HepG2 (cell line): ENCODE data around the gene TMEM198. TPM values are rescaled to one million over a fixed set of nuclear protein-coding genes. Genes with fewer than 3 reads are reported as not detected.

ENCODE experiments used
- ARNT2 ChIP-seq: sonication (generic); formaldehyde crosslinking; IDR thresholded peaks from 2 replicates; pipeline ENCODE4 v1.8.0; 2022; ENCODE audit warnings: mild to moderate bottlenecking, low read depth, missing genetic modification reagents, moderate library complexity
- ERF ChIP-seq: IDR thresholded peaks from 2 replicates; pipeline ENCODE4 v1.6.1; 2018; ENCODE audit warnings: missing biosample characterization, missing genetic modification reagents
- GMEB1 ChIP-seq: sonication (generic); formaldehyde crosslinking; IDR thresholded peaks from 2 replicates; pipeline ENCODE4 v1.5.1; 2020; ENCODE audit warnings: missing genetic modification reagents, mild to moderate bottlenecking, borderline replicate concordance
- NFKBIZ ChIP-seq: IDR thresholded peaks from 2 replicates; pipeline ENCODE4 v1.6.1; 2018; ENCODE audit warnings: missing genetic modification reagents, missing compliant biosample characterization
- RXRA ChIP-seq: sonication (generic); formaldehyde crosslinking; IDR thresholded peaks from 2 replicates; pipeline ENCODE4 v1.5.1; 2020; ENCODE audit warnings: missing genetic modification reagents
- TEAD3 ChIP-seq: optimal IDR thresholded peaks from 2 replicates; pipeline ENCODE3; 2016; ENCODE audit warnings: borderline replicate concordance
- ZBTB25 ChIP-seq: IDR thresholded peaks from 2 replicates; pipeline ENCODE4 v1.6.1; 2018; ENCODE audit warnings: missing genetic modification reagents
- ZNF292 ChIP-seq: sonication (generic); formaldehyde crosslinking; IDR thresholded peaks from 2 replicates; pipeline ENCODE4 v1.8.1; 2022; ENCODE audit warnings: mild to moderate bottlenecking, low read depth, missing genetic modification reagents, borderline replicate concordance
- ZNF329 ChIP-seq: sonication (generic); formaldehyde crosslinking; IDR thresholded peaks from 2 replicates; pipeline ENCODE4 v1.9.0; 2021; ENCODE audit warnings: low read depth, mild to moderate bottlenecking, missing genetic modification reagents
- ZNF552 ChIP-seq: sonication (generic); formaldehyde crosslinking; IDR thresholded peaks from 2 replicates; pipeline ENCODE4 v1.9.0; 2022; ENCODE audit warnings: missing genetic modification reagents, mild to moderate bottlenecking, borderline replicate concordance
- ZNF740 ChIP-seq: sonication (generic); formaldehyde crosslinking; IDR thresholded peaks from 2 replicates; pipeline ENCODE4 v1.4.0; 2020; ENCODE audit warnings: missing genetic modification reagents
- ZNF776 ChIP-seq: sonication (generic); formaldehyde crosslinking; IDR thresholded peaks from 2 replicates; pipeline ENCODE4 v1.4.0; 2020; ENCODE audit warnings: mild to moderate bottlenecking, missing genetic modification reagents
- ZXDC ChIP-seq: sonication (generic); formaldehyde crosslinking; IDR thresholded peaks from 2 replicates; pipeline ENCODE4 v1.5.0; 2020; ENCODE audit warnings: mild to moderate bottlenecking, missing genetic modification reagents
- polyA plus RNA-seq, 8 experiments: library from polyadenylated mRNA; depleted of rRNA in 3 of 8; stranded (reverse) in 7 of 8; unstranded in 1 of 8; fragments of >200 nt; fragmentation: Illumina TruSeq in 4 of 8; extraction: Trizol in 4 of 8; gene quantifications; 2 replicates each; pipeline versions ENCODE4 v1.2.1 to v1.2.3, GENCODE V29; 2011 to 2016; ENCODE audit warnings: low read depth in 4 of 8, missing spikeins in 1 of 8, mixed read lengths in 1 of 8; ENCODE audit not compliant: insufficient read depth in 1 of 8
- total RNA-seq, 5 experiments: library from RNA; depleted of rRNA; stranded (reverse); fragments of >200 nt; fragmentation: Illumina TruSeq; extraction: Trizol; gene quantifications; 2 replicates each; pipeline ENCODE4 v1.2.3, GENCODE V29; 2016; ENCODE audit warnings: low read depth in 1 of 5
- TF ChIP-seq, protein P1 (sequence below): sonication (generic); formaldehyde crosslinking; IDR thresholded peaks from 2 replicates; pipeline ENCODE4 v1.5.1; 2020; ENCODE audit warnings: mild to moderate bottlenecking, missing genetic modification reagents, moderate library complexity
- TF ChIP-seq, protein P2 (sequence below): fragments of 450-650 bp; IDR thresholded peaks from 2 replicates; pipeline ENCODE4 v1.6.1; 2016
- TF ChIP-seq, protein P3 (sequence below): sonication (generic); formaldehyde crosslinking; IDR thresholded peaks from 2 replicates; pipeline ENCODE4 v1.4.0; 2020; ENCODE audit warnings: mild to moderate bottlenecking, missing genetic modification reagents

The TMEM198 gene
- total and polyA plus RNA-seq, 2 of the 13 experiments (the other 11 are each of a cell fraction or from before 2014, with no cell fraction given), result 17.3 to 23.5 TPM

GRCh38 chr2:219545943-219546352, 2.1 kb downstream of the TMEM198 start (continued):
- TF ChIP-seq, protein P1, sequence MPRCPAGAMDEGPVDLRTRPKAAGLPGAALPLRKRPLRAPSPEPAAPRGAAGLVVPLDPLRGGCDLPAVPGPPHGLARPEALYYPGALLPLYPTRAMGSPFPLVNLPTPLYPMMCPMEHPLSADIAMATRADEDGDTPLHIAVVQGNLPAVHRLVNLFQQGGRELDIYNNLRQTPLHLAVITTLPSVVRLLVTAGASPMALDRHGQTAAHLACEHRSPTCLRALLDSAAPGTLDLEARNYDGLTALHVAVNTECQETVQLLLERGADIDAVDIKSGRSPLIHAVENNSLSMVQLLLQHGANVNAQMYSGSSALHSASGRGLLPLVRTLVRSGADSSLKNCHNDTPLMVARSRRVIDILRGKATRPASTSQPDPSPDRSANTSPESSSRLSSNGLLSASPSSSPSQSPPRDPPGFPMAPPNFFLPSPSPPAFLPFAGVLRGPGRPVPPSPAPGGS, result no peak
- TF ChIP-seq ZBTB25 (CRISPR knock-in tag) (peak; percentile 81; the same call in 1 of the 2 replicates), ERF (CRISPR knock-in tag) (peak; percentile 79), ZNF329 (CRISPR knock-in tag) (no peak), ZNF552 (CRISPR knock-in tag) (no peak), ZNF740 (CRISPR knock-in tag) (no peak), ZNF776 (CRISPR knock-in tag) (no peak), ARNT2 (CRISPR knock-in tag) (no peak), ZNF292 (CRISPR knock-in tag) (no peak), TEAD3 (CRISPR knock-in tag) (peak; percentile 85), GMEB1 (peak; percentile 32; the same call in 1 of the 2 replicates), RXRA (peak; percentile 69; the same call in 1 of the 2 replicates), NFKBIZ (CRISPR knock-in tag) (peak; percentile 89; the same call in 1 of the 2 replicates), ZXDC (CRISPR knock-in tag) (no peak)
- TF ChIP-seq, protein P2, sequence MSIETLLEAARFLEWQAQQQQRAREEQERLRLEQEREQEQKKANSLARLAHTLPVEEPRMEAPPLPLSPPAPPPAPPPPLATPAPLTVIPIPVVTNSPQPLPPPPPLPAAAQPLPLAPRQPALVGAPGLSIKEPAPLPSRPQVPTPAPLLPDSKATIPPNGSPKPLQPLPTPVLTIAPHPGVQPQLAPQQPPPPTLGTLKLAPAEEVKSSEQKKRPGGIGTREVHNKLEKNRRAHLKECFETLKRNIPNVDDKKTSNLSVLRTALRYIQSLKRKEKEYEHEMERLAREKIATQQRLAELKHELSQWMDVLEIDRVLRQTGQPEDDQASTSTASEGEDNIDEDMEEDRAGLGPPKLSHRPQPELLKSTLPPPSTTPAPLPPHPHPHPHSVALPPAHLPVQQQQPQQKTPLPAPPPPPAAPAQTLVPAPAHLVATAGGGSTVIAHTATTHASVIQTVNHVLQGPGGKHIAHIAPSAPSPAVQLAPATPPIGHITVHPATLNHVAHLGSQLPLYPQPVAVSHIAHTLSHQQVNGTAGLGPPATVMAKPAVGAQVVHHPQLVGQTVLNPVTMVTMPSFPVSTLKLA, result peak; percentile 41; the same call in 1 of the 2 replicates
- TF ChIP-seq, protein P3, sequence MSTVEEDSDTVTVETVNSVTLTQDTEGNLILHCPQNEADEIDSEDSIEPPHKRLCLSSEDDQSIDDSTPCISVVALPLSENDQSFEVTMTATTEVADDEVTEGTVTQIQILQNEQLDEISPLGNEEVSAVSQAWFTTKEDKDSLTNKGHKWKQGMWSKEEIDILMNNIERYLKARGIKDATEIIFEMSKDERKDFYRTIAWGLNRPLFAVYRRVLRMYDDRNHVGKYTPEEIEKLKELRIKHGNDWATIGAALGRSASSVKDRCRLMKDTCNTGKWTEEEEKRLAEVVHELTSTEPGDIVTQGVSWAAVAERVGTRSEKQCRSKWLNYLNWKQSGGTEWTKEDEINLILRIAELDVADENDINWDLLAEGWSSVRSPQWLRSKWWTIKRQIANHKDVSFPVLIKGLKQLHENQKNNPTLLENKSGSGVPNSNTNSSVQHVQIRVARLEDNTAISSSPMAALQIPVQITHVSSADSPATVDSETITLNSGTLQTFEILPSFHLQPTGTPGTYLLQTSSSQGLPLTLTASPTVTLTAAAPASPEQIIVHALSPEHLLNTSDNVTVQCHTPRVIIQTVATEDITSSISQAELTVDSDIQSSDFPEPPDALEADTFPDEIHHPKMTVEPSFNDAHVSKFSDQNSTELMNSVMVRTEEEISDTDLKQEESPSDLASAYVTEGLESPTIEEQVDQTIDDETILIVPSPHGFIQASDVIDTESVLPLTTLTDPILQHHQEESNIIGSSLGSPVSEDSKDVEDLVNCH (CRISPR knock-in tag), result no peak
